H9 (cell line): ENCODE results near the gene COL23A1. TPM values are rescaled to one million over a fixed set of nuclear protein-coding genes. Genes with fewer than 3 reads are reported as not detected.

Experiments used
- DNase-seq: peaks from one replicate; pipeline ENCODE4 v3.0.0-alpha.2; 2017
- H2AFZ ChIP-seq: one replicate; pipeline ENCODE4 v1.6.1; 2013; ENCODE audit warnings: mild to moderate bottlenecking, low read length, control low read depth, moderate library complexity
- H2AK5ac ChIP-seq: 2 replicates; pipeline ENCODE4 v1.6.1; 2013; ENCODE audit warnings: low read length, control low read depth, mixed read lengths; ENCODE audit not compliant: insufficient read length
- H2BK120ac ChIP-seq: one replicate; pipeline ENCODE4 v1.6.1; 2013; ENCODE audit warnings: low read depth, mild to moderate bottlenecking, low read length, control low read depth, inconsistent platforms; ENCODE audit not compliant: poor library complexity, severe bottlenecking
- H2BK12ac ChIP-seq: 2 replicates; pipeline ENCODE4 v1.6.1; 2013; ENCODE audit warnings: low read length, control low read depth, mixed read lengths, low read depth; ENCODE audit not compliant: insufficient read length
- H2BK15ac ChIP-seq: 2 replicates; pipeline ENCODE4 v1.6.1; 2013; ENCODE audit warnings: low read depth, low read length, control low read depth
- H2BK20ac ChIP-seq: one replicate; pipeline ENCODE4 v1.6.1; 2013; ENCODE audit warnings: low read depth, mild to moderate bottlenecking, low read length, control low read depth, inconsistent platforms; ENCODE audit not compliant: poor library complexity, severe bottlenecking
- H2BK5ac ChIP-seq: 2 replicates; pipeline ENCODE4 v1.6.1; 2013; ENCODE audit warnings: low read length, control low read depth, mixed read lengths; ENCODE audit not compliant: insufficient read length
- H3K14ac ChIP-seq: 2 replicates; pipeline ENCODE4 v1.6.1; 2013; ENCODE audit warnings: low read length, control low read depth; ENCODE audit not compliant: insufficient read depth
- H3K18ac ChIP-seq: 2 replicates; pipeline ENCODE4 v1.6.1; 2013; ENCODE audit warnings: low read depth, mild to moderate bottlenecking, mixed read lengths, low read length, control low read depth; ENCODE audit not compliant: insufficient read length
- H3K23ac ChIP-seq: 2 replicates; pipeline ENCODE4 v1.6.1; 2013; ENCODE audit warnings: low read length, control low read depth, mixed read lengths, low read depth; ENCODE audit not compliant: insufficient read length
- H3K23me2 ChIP-seq: 2 replicates; pipeline ENCODE4 v1.6.1; 2013; ENCODE audit warnings: low read depth, mild to moderate bottlenecking, mixed read lengths, low read length, control low read depth; ENCODE audit not compliant: insufficient read length, poor library complexity, severe bottlenecking
- H3K27ac ChIP-seq: 2 replicates; pipeline ENCODE4 v1.5.1; 2013; ENCODE audit warnings: low read length, control low read depth, mixed read lengths, low read depth; ENCODE audit not compliant: insufficient read length
- H3K27me3 ChIP-seq: 2 replicates; pipeline ENCODE4 v1.6.1; 2013; ENCODE audit warnings: low read length, control low read depth, inconsistent platforms; ENCODE audit not compliant: insufficient read depth
- H3K4ac ChIP-seq: 2 replicates; pipeline ENCODE4 v1.6.1; 2013; ENCODE audit warnings: low read depth, mild to moderate bottlenecking, control low read depth, inconsistent platforms, low read length, moderate library complexity
- H3K4me1 ChIP-seq: 2 replicates; pipeline ENCODE4 v1.6.1; 2013; ENCODE audit warnings: low read length, control low read depth, inconsistent platforms; ENCODE audit not compliant: insufficient read depth
- H3K4me2 ChIP-seq: 2 replicates; pipeline ENCODE4 v1.6.1; 2013; ENCODE audit warnings: low read length, control low read depth, mixed read lengths; ENCODE audit not compliant: insufficient read length, insufficient read depth
- H3K56ac ChIP-seq: 2 replicates; pipeline ENCODE4 v1.6.1; 2013; ENCODE audit warnings: low read depth, mild to moderate bottlenecking, mixed read lengths, low read length, control low read depth; ENCODE audit not compliant: insufficient read length
- H3K79me1 ChIP-seq: 2 replicates; pipeline ENCODE4 v1.6.1; 2013; ENCODE audit warnings: low read depth, mild to moderate bottlenecking, moderate library complexity, low read length, control low read depth, inconsistent platforms; ENCODE audit not compliant: insufficient read depth, poor library complexity, severe bottlenecking
- H3K79me2 ChIP-seq: 2 replicates; pipeline ENCODE4 v1.6.1; 2013; ENCODE audit warnings: low read length, control low read depth, inconsistent platforms; ENCODE audit not compliant: insufficient read depth
- H3K9ac ChIP-seq: 2 replicates; pipeline ENCODE4 v1.6.1; 2013; ENCODE audit warnings: low read length, control low read depth, mixed read lengths; ENCODE audit not compliant: insufficient read length; ENCODE audit errors: extremely low read depth
- H3K9me3 ChIP-seq: one replicate; pipeline ENCODE4 v1.6.1; 2013; ENCODE audit warnings: low read depth, low read length, inconsistent platforms; ENCODE audit not compliant: control insufficient read depth
- H3T11ph ChIP-seq: one replicate; pipeline ENCODE4 v1.6.1; 2013; ENCODE audit warnings: mild to moderate bottlenecking, low read length, control low read depth, inconsistent platforms
- H4K20me1 ChIP-seq: one replicate; pipeline ENCODE4 v1.6.1; 2013; ENCODE audit not compliant: control insufficient read depth, insufficient read length, insufficient read depth
- H4K5ac ChIP-seq: 2 replicates; pipeline ENCODE4 v1.6.1; 2013; ENCODE audit warnings: low read depth, mild to moderate bottlenecking, mixed read lengths, low read length, control low read depth; ENCODE audit not compliant: insufficient read length
- H4K8ac ChIP-seq: replicated peaks from 2 replicates; pipeline ENCODE4 v1.6.1; 2013; ENCODE audit warnings: low read length, control low read depth, mixed read lengths, low read depth; ENCODE audit not compliant: insufficient read length
- H4K91ac ChIP-seq: 2 replicates; pipeline ENCODE4 v1.6.1; 2013; ENCODE audit warnings: low read depth, mild to moderate bottlenecking, moderate library complexity, mixed read lengths, low read length, control low read depth; ENCODE audit not compliant: insufficient read length
- H3K27ac Mint-ChIP-seq, 3 experiments: 2 replicates in 2 of 3; 3 replicates in 1 of 3; pipeline ENCODE4 v1.8.0; 2020 to 2021; ENCODE audit warnings: mixed read lengths in 3 of 3, mild to moderate bottlenecking in 1 of 3, moderate library complexity in 1 of 3
- H3K27me3 Mint-ChIP-seq: 2 replicates; pipeline ENCODE4 v1.8.0; 2021; ENCODE audit warnings: low read depth, mild to moderate bottlenecking, moderate library complexity, mixed read lengths
- H3K36me3 Mint-ChIP-seq, 3 experiments: 2 replicates in 2 of 3; 3 replicates in 1 of 3; pipeline ENCODE4 v1.8.0; 2020 to 2021; ENCODE audit warnings: low read depth in 3 of 3, mixed read lengths in 3 of 3; ENCODE audit not compliant: insufficient read depth in 1 of 3
- H3K4me1 Mint-ChIP-seq, 2 experiments: 2 replicates each; pipeline ENCODE4 v1.8.0; 2020; ENCODE audit warnings: mixed read lengths in 2 of 2
- H3K4me3 Mint-ChIP-seq, 2 experiments: 2 replicates in 1 of 2; 3 replicates in 1 of 2; pipeline ENCODE4 v1.8.0; 2020 to 2021; ENCODE audit warnings: mild to moderate bottlenecking in 2 of 2, mixed read lengths in 2 of 2, moderate library complexity in 1 of 2
- H3K9me3 Mint-ChIP-seq, 2 experiments: 2 replicates in 1 of 2; 3 replicates in 1 of 2; pipeline ENCODE4 v1.8.0; 2020; ENCODE audit warnings: mild to moderate bottlenecking in 2 of 2, mixed read lengths in 2 of 2, moderate library complexity in 1 of 2
- whole genome bisulfite sequencing: extraction: QIAGEN DNeasy Blood & Tissue Kit; methylation state at CpG from one replicate; pipeline ENCODE4 v1.1.7; 2013; ENCODE audit warnings: missing lambda C conversion rate, low lambda C conversion rate, mixed read lengths; ENCODE audit not compliant: insufficient read length; ENCODE audit errors: extremely low coverage; 5-methylcytosine and 5-hydroxymethylcytosine counted together
- total RNA-seq: library from RNA; stranded (reverse); gene quantifications from 2 replicates; pipeline ENCODE4 v1.2.1, GENCODE V29; 2021
- TF ChIP-seq, protein P1 (sequence below): fragments of 200-600 bp; sonication (generic); conservative IDR thresholded peaks from 3 replicates; pipeline ENCODE4 v1.8.0; 2021; ENCODE audit warnings: antibody characterized with exemption, mild to moderate bottlenecking

The COL23A1 gene
- total RNA-seq, 1 experiment from 2014 or later, result 2.6 TPM

DNA sequence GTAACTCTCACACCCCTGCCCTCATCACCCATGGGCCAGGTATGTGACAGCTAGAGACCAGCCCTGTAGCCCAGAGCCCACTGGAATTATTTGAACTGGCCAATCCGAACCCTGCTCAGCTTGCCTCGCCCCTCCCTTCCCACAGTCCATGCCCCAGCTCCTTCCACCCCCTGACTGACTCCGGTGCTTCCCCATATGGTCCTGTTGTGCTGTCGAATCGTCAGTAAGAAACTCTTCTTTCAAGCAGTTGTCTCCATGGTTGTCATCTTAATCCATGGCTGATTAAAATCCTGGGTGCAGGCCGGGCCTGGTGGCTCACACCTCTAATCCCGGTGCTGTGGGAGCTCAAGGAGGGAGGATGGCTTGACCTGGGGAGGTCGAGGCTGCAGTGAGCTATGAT lies 118.5 kb downstream of the COL23A1 start:
- Histone ChIP-seq H3K4me1 (no peaks in the 10 kb centered on the region), H2BK120ac (no peak overlapping the region), H2BK12ac (no peak overlapping the region), H3K56ac (no peak overlapping the region), H3T11ph (no peak overlapping the region), H2AK5ac (no peak overlapping the region), H2AFZ (no peak overlapping the region), H3K27me3 (no peaks in the 10 kb centered on the region), H3K23me2 (no peaks in the 10 kb centered on the region), H3K14ac (no peak overlapping the region), H2BK15ac (no peak overlapping the region), H3K27ac (no peak overlapping the region), H2BK5ac (no peak overlapping the region), H3K79me2 (no peaks in the 10 kb centered on the region), H3K23ac (no peak overlapping the region), H2BK20ac (no peak overlapping the region), H4K91ac (no peak overlapping the region), H3K4ac (no peak overlapping the region), H3K79me1 (no peaks in the 10 kb centered on the region), H3K4me2 (no peak overlapping the region), H3K9me3 (no peaks in the 10 kb centered on the region), H4K5ac (no peak overlapping the region), H3K9ac (no peak overlapping the region), H4K20me1 (no peaks in the 10 kb centered on the region), H4K8ac (no peak overlapping the region), H3K18ac (no peak overlapping the region)
- DNase-seq, result no peak
- H3K9me3 Mint-ChIP-seq, result peaks cover 0 to 10% of the 10 kb centered on the region in 2 experiments; a peak in 3 of 5 replicates
- WGBS, result no CpG with 5 or more reads among the region's 8 CpGs
- H3K27ac Mint-ChIP-seq, result peak overlapping the region; percentile 9 to 46 (median 24); a peak in 2 of 7 replicates
- no peak overlapping the region for H3K4me3 Mint-ChIP-seq
- no peaks in the 10 kb centered on the region for H3K27me3 Mint-ChIP-seq
- TF ChIP-seq, protein P1, sequence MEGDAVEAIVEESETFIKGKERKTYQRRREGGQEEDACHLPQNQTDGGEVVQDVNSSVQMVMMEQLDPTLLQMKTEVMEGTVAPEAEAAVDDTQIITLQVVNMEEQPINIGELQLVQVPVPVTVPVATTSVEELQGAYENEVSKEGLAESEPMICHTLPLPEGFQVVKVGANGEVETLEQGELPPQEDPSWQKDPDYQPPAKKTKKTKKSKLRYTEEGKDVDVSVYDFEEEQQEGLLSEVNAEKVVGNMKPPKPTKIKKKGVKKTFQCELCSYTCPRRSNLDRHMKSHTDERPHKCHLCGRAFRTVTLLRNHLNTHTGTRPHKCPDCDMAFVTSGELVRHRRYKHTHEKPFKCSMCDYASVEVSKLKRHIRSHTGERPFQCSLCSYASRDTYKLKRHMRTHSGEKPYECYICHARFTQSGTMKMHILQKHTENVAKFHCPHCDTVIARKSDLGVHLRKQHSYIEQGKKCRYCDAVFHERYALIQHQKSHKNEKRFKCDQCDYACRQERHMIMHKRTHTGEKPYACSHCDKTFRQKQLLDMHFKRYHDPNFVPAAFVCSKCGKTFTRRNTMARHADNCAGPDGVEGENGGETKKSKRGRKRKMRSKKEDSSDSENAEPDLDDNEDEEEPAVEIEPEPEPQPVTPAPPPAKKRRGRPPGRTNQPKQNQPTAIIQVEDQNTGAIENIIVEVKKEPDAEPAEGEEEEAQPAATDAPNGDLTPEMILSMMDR, result no peak
- H3K36me3 Mint-ChIP-seq, result peaks cover 0 to 14% (median 3%) of the 10 kb centered on the region in 3 experiments; a peak in 4 of 7 replicates
- peaks cover 7 to 35% of the 10 kb centered on the region in 2 experiments for H3K4me1 Mint-ChIP-seq
